Iris pigment epithelial cell (primary cell): ENCODE data around the gene PPP1R2B.

Experiments
- DNase-seq: peaks from one replicate; pipeline ENCODE4 v3.0.0-alpha.2; 2011; ENCODE audit warnings: low read depth

Gene PPP1R2B

GRCh38 chr5:156879665-156880285, 29.7 kb downstream of the PPP1R2B start:
- DNase-seq: no peak

GRCh38 chr5:156883316-156883875, 33.3 kb downstream of the PPP1R2B start:
- DNase-seq: no peak

GRCh38 chr5:156888520-156888919, 38.4 kb downstream of the PPP1R2B start:
- no peak for DNase-seq

- no peak for DNase-seq
These were observed 42.1 kb downstream of the PPP1R2B start for GRCh38 chr5:156892223-156892622.

- DNase-seq: no peak
These were observed 42.8 kb downstream of the PPP1R2B start for GRCh38 chr5:156892864-156893263.

- DNase-seq: no peak
These were observed 43.4 kb downstream of the PPP1R2B start for GRCh38 chr5:156893517-156893916.

- DNase-seq: no peak
These were observed 46.5 kb downstream of the PPP1R2B start for GRCh38 chr5:156896546-156896945.
